Measurements from ENCODE around the gene A4GALT. TPM values are rescaled to one million over a fixed set of nuclear protein-coding genes. Genes with fewer than 3 reads are reported as not detected.
"Not testable (repeated sequence)": the region's sequence is repeated elsewhere in the genome, so short reads cannot be mapped to it uniquely, and the experiment has no call there.

The A4GALT gene
- polyA plus RNA-seq, 1 experiment: 1.8 TPM

DNA sequence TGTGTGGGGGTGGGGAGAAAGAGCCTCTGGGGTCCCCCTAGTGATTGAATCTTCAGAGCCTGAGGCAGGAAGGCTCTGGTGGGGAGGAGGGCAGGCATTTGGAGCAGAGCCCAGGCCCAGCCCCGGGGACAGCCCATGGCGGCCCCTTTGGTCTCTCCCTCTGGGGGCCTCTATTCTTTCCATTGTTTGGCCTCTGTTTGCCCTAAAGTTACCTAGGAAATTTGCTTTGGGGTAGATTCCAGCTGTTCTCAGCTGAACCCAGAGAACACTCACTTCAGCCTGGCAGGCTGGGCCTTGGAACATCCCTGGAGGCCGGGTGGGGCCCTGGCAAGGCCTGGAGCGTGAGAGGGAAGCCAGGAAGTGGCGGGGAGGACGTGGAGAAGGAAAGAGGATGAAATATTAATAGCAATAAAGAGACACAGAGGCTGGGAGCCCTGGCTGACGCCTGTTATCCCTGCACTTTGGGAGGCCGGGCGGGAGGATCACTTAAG, 22.9 kb upstream of the A4GALT start:
- DNase-seq (ENCODE audit: low read depth, low spot score): no peak
- Histone ChIP-seq H3K9me3 (ENCODE audit: control insufficient read depth, insufficient read depth, low read length) (no peaks in the 10 kb centered on the region; the same call in 1 of the 2 replicates), H3K4me3 (ENCODE audit: low read depth, low read length) (no peak overlapping the region), H3K27me3 (ENCODE audit: control insufficient read depth, insufficient read depth, low read length) (no peaks in the 10 kb centered on the region), H3K27ac (ENCODE audit: low read depth, low read length) (no peak overlapping the region)
- TF ChIP-seq, protein P1, sequence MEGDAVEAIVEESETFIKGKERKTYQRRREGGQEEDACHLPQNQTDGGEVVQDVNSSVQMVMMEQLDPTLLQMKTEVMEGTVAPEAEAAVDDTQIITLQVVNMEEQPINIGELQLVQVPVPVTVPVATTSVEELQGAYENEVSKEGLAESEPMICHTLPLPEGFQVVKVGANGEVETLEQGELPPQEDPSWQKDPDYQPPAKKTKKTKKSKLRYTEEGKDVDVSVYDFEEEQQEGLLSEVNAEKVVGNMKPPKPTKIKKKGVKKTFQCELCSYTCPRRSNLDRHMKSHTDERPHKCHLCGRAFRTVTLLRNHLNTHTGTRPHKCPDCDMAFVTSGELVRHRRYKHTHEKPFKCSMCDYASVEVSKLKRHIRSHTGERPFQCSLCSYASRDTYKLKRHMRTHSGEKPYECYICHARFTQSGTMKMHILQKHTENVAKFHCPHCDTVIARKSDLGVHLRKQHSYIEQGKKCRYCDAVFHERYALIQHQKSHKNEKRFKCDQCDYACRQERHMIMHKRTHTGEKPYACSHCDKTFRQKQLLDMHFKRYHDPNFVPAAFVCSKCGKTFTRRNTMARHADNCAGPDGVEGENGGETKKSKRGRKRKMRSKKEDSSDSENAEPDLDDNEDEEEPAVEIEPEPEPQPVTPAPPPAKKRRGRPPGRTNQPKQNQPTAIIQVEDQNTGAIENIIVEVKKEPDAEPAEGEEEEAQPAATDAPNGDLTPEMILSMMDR (IDR thresholded peaks at IDR 0.05; ENCODE audit: low read depth, low read length): no peak
- ChIA-PET CTCF (no interaction called here), POLR2A (interaction anchor here (0.5 kb wide), 1 partner anchor 48 kb away, joined by 5 read pairs; no protein-coding TSS in a partner anchor)

DNA sequence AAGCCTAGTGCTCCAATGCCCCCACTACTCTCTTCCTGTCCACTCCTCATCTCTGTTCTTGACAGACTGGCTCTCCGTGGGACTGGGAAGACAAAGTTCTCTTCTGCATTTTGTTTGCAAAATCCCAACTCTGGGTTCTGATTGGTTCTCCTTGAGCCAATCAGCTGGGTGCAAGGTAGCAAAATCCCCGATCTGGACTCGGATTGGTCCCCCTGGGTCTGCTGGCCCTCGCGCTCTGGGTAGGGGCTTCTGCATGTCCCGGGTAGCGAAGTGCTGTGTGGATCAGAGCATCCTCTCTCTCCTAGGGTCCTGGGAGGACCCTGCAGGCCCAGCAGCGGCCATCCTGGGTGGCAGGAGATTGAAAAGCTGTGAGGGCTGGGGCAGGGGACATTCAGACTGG, 22.3 kb upstream of the A4GALT start:
- Histone ChIP-seq H3K27me3 (ENCODE audit: control insufficient read depth, insufficient read depth, low read length) (no peaks in the 10 kb centered on the region), H3K9me3 (ENCODE audit: control insufficient read depth, insufficient read depth, low read length) (no peaks in the 10 kb centered on the region; the same call in 1 of the 2 replicates), H3K27ac (ENCODE audit: low read depth, low read length) (no peak overlapping the region), H3K4me3 (ENCODE audit: low read depth, low read length) (no peak overlapping the region)
- CTCF ChIA-PET: no interaction called here
- DNase-seq (ENCODE audit: low read depth, low spot score): no peak
- POLR2A ChIA-PET: interaction anchor here (0.5 kb wide), 1 partner anchor 47 kb away, joined by 5 read pairs; no protein-coding TSS in a partner anchor
- TF ChIP-seq, protein P1 (IDR thresholded peaks at IDR 0.05; ENCODE audit: low read depth, low read length): no peak

DNA sequence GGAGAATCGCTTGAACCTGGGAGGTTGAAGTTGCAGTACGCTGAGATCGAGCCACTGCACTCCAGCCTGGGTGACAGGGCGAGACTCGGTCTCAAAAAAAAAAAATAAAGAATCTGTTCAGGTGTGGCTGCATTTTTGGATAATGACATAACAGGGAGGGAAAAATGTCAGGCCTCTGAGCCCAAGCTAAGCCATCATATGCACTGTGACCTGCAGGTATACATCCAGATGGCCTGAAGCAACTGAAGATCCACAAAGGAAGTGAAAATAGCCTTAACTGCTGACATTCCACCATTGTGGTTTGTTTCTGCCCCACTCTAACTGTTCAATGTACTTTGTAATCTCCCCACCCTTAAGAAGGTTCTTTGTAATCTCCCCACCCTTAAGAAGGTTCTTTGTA, 19.6 kb upstream of the A4GALT start:
- POLR2A ChIA-PET; CTCF ChIA-PET; DNase-seq (ENCODE audit: low read depth, low spot score); H3K4me3 ChIP-seq (ENCODE audit: low read depth, low read length); H3K9me3 ChIP-seq (ENCODE audit: control insufficient read depth, insufficient read depth, low read length); H3K27me3 ChIP-seq (ENCODE audit: control insufficient read depth, insufficient read depth, low read length); H3K27ac ChIP-seq (ENCODE audit: low read depth, low read length): not testable (repeated sequence)

DNA sequence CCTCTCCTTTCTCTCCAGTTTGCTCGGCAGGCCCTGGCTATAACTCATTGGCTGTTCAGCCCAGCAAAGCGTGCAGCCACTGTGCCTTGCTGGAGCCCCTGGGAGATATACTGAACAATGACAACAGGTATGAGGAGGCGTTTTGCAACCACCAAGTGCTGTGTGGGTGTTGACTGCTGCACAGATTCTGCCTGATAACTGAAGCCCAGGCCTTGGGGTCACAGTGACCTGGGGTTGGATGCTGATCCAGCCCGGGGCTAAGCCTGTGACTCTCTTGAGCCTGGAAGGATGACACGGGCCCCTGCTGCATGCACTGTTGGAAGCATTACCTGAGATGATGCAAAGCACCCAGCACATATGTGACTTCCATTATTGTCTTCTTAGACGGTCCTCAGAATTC, 13.7 kb upstream of the A4GALT start:
- TF ChIP-seq, protein P1 (IDR thresholded peaks at IDR 0.05; ENCODE audit: low read depth, low read length): no peak
- H3K27me3 ChIP-seq (ENCODE audit: control insufficient read depth, insufficient read depth, low read length): no peaks in the 10 kb centered on the region
- H3K4me3 ChIP-seq (ENCODE audit: low read depth, low read length): no peak overlapping the region
- DNase-seq (ENCODE audit: low read depth, low spot score): no peak
- POLR2A ChIA-PET: no interaction called here
- H3K27ac ChIP-seq (ENCODE audit: low read depth, low read length): no peak overlapping the region
- no peaks in the 10 kb centered on the region for H3K9me3 ChIP-seq (ENCODE audit: control insufficient read depth, insufficient read depth, low read length)
- CTCF ChIA-PET: interaction anchor here (0.6 kb wide), 1 partner anchor 26 kb away, joined by 4 read pairs; no protein-coding TSS in a partner anchor

DNA sequence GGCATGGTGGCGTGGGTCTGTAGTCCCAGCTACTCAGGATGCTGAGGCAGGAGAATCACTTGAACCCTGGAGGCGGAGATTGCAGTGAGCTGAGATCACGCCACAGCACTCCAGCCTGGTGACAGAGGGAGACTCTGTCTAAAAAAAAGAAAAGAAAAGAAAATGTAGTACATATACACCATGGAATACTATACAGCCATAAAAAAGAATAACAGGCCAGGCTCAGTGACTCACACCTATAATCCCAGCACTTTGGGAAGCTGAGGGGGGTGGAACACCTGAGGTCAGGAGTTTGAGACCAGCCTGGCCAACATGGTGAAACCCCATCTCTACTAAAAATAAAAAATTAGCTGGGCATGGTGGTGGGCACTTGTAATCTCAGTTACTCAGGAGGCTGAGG, 12.7 kb upstream of the A4GALT start:
- CTCF ChIA-PET; H3K27ac ChIP-seq (ENCODE audit: low read depth, low read length); H3K4me3 ChIP-seq (ENCODE audit: low read depth, low read length); POLR2A ChIA-PET; H3K27me3 ChIP-seq (ENCODE audit: control insufficient read depth, insufficient read depth, low read length); DNase-seq (ENCODE audit: low read depth, low spot score); H3K9me3 ChIP-seq (ENCODE audit: control insufficient read depth, insufficient read depth, low read length): not testable (repeated sequence)

DNA sequence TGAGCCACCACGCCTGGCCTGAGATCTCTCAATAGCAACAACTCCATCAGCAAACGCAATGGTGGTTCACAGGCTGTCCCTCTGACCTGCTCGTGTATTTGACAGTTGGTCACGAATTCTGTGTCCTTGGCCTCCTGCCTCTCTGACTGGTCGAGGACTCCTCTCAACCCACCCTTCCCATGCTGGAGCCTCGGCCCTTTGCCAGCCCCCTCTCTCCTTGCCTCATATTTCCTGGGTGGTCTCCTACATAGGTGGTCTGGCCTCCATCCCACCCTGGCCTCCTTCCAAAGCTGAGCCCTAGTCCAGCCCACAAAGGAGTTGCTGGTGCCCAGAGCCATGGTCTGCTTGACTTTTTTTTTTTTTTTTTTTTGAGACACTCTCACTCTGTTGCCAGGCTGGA, 11.4 kb upstream of the A4GALT start:
- TF ChIP-seq, protein P1 (IDR thresholded peaks at IDR 0.05; ENCODE audit: low read depth, low read length): no peak
- ChIA-PET POLR2A (no interaction called here), CTCF (interaction anchor here (0.6 kb wide), 1 partner anchor 87 kb away, joined by 3 read pairs; no protein-coding TSS in a partner anchor)
- Histone ChIP-seq H3K27ac (ENCODE audit: low read depth, low read length) (no peak overlapping the region), H3K9me3 (ENCODE audit: control insufficient read depth, insufficient read depth, low read length) (no peaks in the 10 kb centered on the region), H3K27me3 (ENCODE audit: control insufficient read depth, insufficient read depth, low read length) (no peaks in the 10 kb centered on the region), H3K4me3 (ENCODE audit: low read depth, low read length) (no peak overlapping the region)
- DNase-seq (ENCODE audit: low read depth, low spot score): no peak
